HTERT RPE-1 (cell line): ENCODE measurements around the gene PROZ.
"Not testable (repeated sequence)": the region's sequence is repeated elsewhere in the genome, so short reads cannot be mapped to it uniquely, and the experiment has no call there.

Experiments used
- in situ Hi-C: fragments of 300-500 bp; cut with MboI; formaldehyde crosslinking; loops from 4 replicates; pipeline ENCODE4 v1.14.3; 2020; ENCODE audit warnings: low sequenced_read_pairs

The PROZ gene

GRCh38 chr13:113157929-113158747, at the start of gene PROZ:
PROZ (plus strand) TSS chr13:113158648; CDS start chr13:113158661, 13 bp downstream.
- in situ Hi-C loops: no loop called here

GRCh38 chr13:113109151-113110047, 49.0 kb upstream of the PROZ start:
- in situ Hi-C loops: no loop called here

- in situ Hi-C loops: no loop called here
Measured at GRCh38 chr13:113110048-113110851, 48.2 kb upstream of the PROZ start.

- in situ Hi-C loops: no loop called here
Measured at GRCh38 chr13:113110852-113111315, 47.6 kb upstream of the PROZ start.

- in situ Hi-C loops: not testable (repeated sequence)
Measured at GRCh38 chr13:113111821-113112220, 46.6 kb upstream of the PROZ start.

GRCh38 chr13:113112475-113112874, 46.0 kb upstream of the PROZ start:
- in situ Hi-C loops: not testable (repeated sequence)

GRCh38 chr13:113112893-113113845, 45.3 kb upstream of the PROZ start:
- in situ Hi-C loops: no loop called here

GRCh38 chr13:113113846-113114271, 44.6 kb upstream of the PROZ start:
- in situ Hi-C loops: no loop called here

GRCh38 chr13:113114511-113115362, 43.7 kb upstream of the PROZ start:
- in situ Hi-C loops: no loop called here

- in situ Hi-C loops: no loop called here
Measured at GRCh38 chr13:113115363-113116205, 42.9 kb upstream of the PROZ start.

- in situ Hi-C loops: no loop called here
Measured at GRCh38 chr13:113116206-113116800, 42.1 kb upstream of the PROZ start.

- in situ Hi-C loops: no loop called here
Measured at GRCh38 chr13:113116871-113117271, 41.6 kb upstream of the PROZ start.

GRCh38 chr13:113117335-113117872, 41.0 kb upstream of the PROZ start:
- in situ Hi-C loops: no loop called here

GRCh38 chr13:113117911-113118260, 40.6 kb upstream of the PROZ start:
- in situ Hi-C loops: no loop called here

- in situ Hi-C loops: no loop called here
Measured at GRCh38 chr13:113118261-113119021, 40.0 kb upstream of the PROZ start.

- in situ Hi-C loops: no loop called here
Measured at GRCh38 chr13:113119166-113119821, 39.2 kb upstream of the PROZ start.
